Measurements from ENCODE around the gene MPC1L. TPM values are rescaled to one million over a fixed set of nuclear protein-coding genes. Genes with fewer than 3 reads are reported as not detected.
"Not testable (repeated sequence)": the region's sequence is repeated elsewhere in the genome, so short reads cannot be mapped to it uniquely, and the experiment has no call there.

Gene MPC1L
- total and polyA plus RNA-seq, 2 of the 8 experiments (the other 6 are each of a cell fraction or from before 2014, with no cell fraction given): not detected

DNA sequence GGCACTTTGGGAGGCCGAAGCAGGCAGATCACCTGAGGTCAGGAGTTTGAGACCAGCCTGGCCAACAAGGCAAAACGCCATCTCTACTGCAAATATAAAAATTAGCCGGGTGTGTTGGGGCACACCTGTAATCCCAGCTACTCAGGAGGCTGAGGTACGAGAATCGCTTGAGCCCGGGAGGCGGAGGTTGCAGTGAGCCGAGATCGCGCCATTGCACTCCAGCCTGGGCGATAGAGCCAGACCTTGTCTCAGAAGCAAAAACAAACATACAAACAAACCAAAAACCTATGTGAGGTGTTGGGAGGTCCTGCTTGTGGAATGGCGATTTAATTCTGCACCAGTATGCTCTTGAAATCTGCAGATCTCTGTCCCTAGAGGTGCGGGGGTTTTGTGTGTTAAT, 41.0 kb upstream of the MPC1L start:
- CTCF ChIA-PET (ENCODE audit: partially characterized antibody): not testable (repeated sequence)

More for the DNA sequence above, 41.0 kb upstream of the MPC1L start:
- H2AK5ac ChIP-seq (ENCODE audit: low read depth, low read length); H3K23me2 ChIP-seq (ENCODE audit: low read depth, low read length); DNase-seq (ENCODE audit: low read depth in 1 of 2, low spot score in 2 of 2); H3K18ac ChIP-seq (ENCODE audit: extremely low read depth, low read length); H4K8ac ChIP-seq (ENCODE audit: extremely low read depth, insufficient read depth, low read length); H3K23ac ChIP-seq (ENCODE audit: insufficient read length); FAIRE-seq; H3K14ac ChIP-seq (ENCODE audit: insufficient read length); H2AFZ ChIP-seq (ENCODE audit: low read length); POLR2A ChIA-PET (ENCODE audit: partially characterized antibody); H3K27me3 ChIP-seq (replicated peaks in 1 of 4; ENCODE audit: control insufficient read depth in 3 of 4, extremely low read depth in 1 of 4, insufficient read depth in 3 of 4, low read length in 3 of 4); H3K36me3 ChIP-seq (ENCODE audit: control insufficient read depth in 2 of 4, insufficient read depth in 4 of 4, low read length in 3 of 4); H2BK120ac ChIP-seq (replicated peaks; ENCODE audit: low read depth, low read length); H3K4ac ChIP-seq (replicated peaks; ENCODE audit: insufficient read length, low read depth, low read length); H3K56ac ChIP-seq (replicated peaks; ENCODE audit: insufficient read length, low read depth, low read length); H4K5ac ChIP-seq (ENCODE audit: insufficient read length, low read depth, low read length); H3K4me3 ChIP-seq (ENCODE audit: extremely low read depth in 1 of 4, insufficient read depth in 2 of 4, low read depth in 3 of 4, low read length in 4 of 4); H3K27ac ChIP-seq (ENCODE audit: low read depth, low read length); H3K9ac ChIP-seq (replicated peaks in 1 of 4; ENCODE audit: extremely low read depth in 1 of 4, low read depth in 3 of 4, low read length in 3 of 4); H3K4me1 ChIP-seq (replicated peaks in 1 of 4; ENCODE audit: control insufficient read depth in 3 of 4, insufficient read depth in 4 of 4, low read length in 3 of 4); H2BK20ac ChIP-seq (ENCODE audit: low read length); H3K9me3 ChIP-seq (ENCODE audit: insufficient read depth in 2 of 2, low read depth in 1 of 2, low read length in 1 of 2); H4K20me1 ChIP-seq (replicated peaks in 1 of 2; ENCODE audit: control insufficient read depth in 1 of 2, insufficient read depth in 2 of 2, low read length in 2 of 2); H2BK15ac ChIP-seq (ENCODE audit: low read length); H2BK5ac ChIP-seq (ENCODE audit: low read depth, low read length); H2BK12ac ChIP-seq (ENCODE audit: low read depth, low read length); H3K79me1 ChIP-seq (ENCODE audit: low read depth, low read length); H4K91ac ChIP-seq (replicated peaks; ENCODE audit: insufficient read length, low read length): not testable (repeated sequence)
- peak overlapping the region in 1 of 2 experiments; percentile 39; a peak in 2 of 4 replicates for H3K4me2 ChIP-seq (ENCODE audit: insufficient read depth in 1 of 2, low read depth in 2 of 2, low read length in 2 of 2)
- H3K79me2 ChIP-seq (ENCODE audit: control insufficient read depth in 1 of 2, insufficient read depth in 2 of 2, low read length in 2 of 2): peaks cover 0 to 34% of the 10 kb centered on the region in 2 experiments; a peak in 2 of 4 replicates
- 96% methylated on average over 13 of the region's 13 CpGs; no CpG with 5 or more reads in 1 of the 2 experiments for WGBS, 2 experiments (ENCODE audit: extremely low coverage in 1 of 2, insufficient coverage in 1 of 2, insufficient read length in 1 of 2, insufficient replicate concordance in 2 of 2, low coverage in 1 of 2, low lambda C conversion rate in 2 of 2, missing lambda C conversion rate in 1 of 2)
